ENCODE data around the gene PACRG.

- TF ChIP-seq POLR2A (IDR thresholded peaks at IDR 0.05; ENCODE audit: low read length) (no peak), GATA1 (IDR thresholded peaks at IDR 0.05; ENCODE audit: low read depth, low read length) (no peak)
These were observed 603.5 kb downstream of the PACRG start for GRCh38 chr6:163331245-163331644.
